Urothelium cell line (cell line): Measurements from ENCODE around the gene CARD14.

Experiments
- DNase-seq: peaks from one replicate; pipeline ENCODE4 v3.0.0; 2011; ENCODE audit warnings: low spot score, mixed read lengths
- FAIRE-seq: peaks from 2 replicates; lab custom pipeline; 2011; peaks lifted over from hg19 to GRCh38; lab: Jason Lieb, UNC

Gene CARD14

GRCh38 chr17:80169784-80170500 lies at the start of gene CARD14:
Gene CARD14 (plus strand): TSS chr17:80170030. CDS start chr17:80181439, 11,409 bp downstream.
- DNase-seq = no peak
- FAIRE-seq = peak; percentile 75

- DNase-seq = no peak
- FAIRE-seq = peak; percentile 90
Observed at GRCh38 chr17:80122026-80122575, 47.7 kb upstream of the CARD14 start.

GRCh38 chr17:80122926-80123505 lies 46.8 kb upstream of the CARD14 start:
- DNase-seq (no peak), FAIRE-seq (no peak)

- DNase-seq = peak; percentile 72
- peak; percentile 35 for FAIRE-seq
Observed at GRCh38 chr17:80123791-80124190, 46.0 kb upstream of the CARD14 start.

- FAIRE-seq (peak; percentile 27), DNase-seq (peak; percentile 47)
Observed at GRCh38 chr17:80124351-80124981, 45.4 kb upstream of the CARD14 start.

- no peak for DNase-seq
- FAIRE-seq = peak; percentile 42
Observed at GRCh38 chr17:80125656-80126448, 44.0 kb upstream of the CARD14 start.

GRCh38 chr17:80126449-80126715 lies 43.4 kb upstream of the CARD14 start:
- DNase-seq = no peak
- FAIRE-seq = no peak

- FAIRE-seq = no peak
- no peak for DNase-seq
Observed at GRCh38 chr17:80129006-80129565, 40.7 kb upstream of the CARD14 start.

GRCh38 chr17:80130992-80131391 lies 38.8 kb upstream of the CARD14 start:
- DNase-seq (no peak), FAIRE-seq (no peak)

- DNase-seq (no peak), FAIRE-seq (peak; percentile 71)
Observed at GRCh38 chr17:80132906-80133625, 36.8 kb upstream of the CARD14 start.

GRCh38 chr17:80133626-80133970 lies 36.2 kb upstream of the CARD14 start:
- DNase-seq (no peak), FAIRE-seq (no peak)

- FAIRE-seq = no peak
- no peak for DNase-seq
Observed at GRCh38 chr17:80137131-80137530, 32.7 kb upstream of the CARD14 start.

GRCh38 chr17:80138856-80139426 lies 30.9 kb upstream of the CARD14 start:
- DNase-seq (no peak), FAIRE-seq (no peak)

GRCh38 chr17:80141463-80142165 lies 28.2 kb upstream of the CARD14 start:
- DNase-seq (no peak), FAIRE-seq (no peak)

- DNase-seq = no peak
- FAIRE-seq = no peak
Observed at GRCh38 chr17:80142929-80143328, 26.9 kb upstream of the CARD14 start.

GRCh38 chr17:80145076-80146075 lies 24.5 kb upstream of the CARD14 start:
- no peak for DNase-seq
- no peak for FAIRE-seq

- no peak for FAIRE-seq
- peak; percentile 37 for DNase-seq
Observed at GRCh38 chr17:80146121-80147034, 23.5 kb upstream of the CARD14 start.
